Lung (tissue), 12 donors: ENCODE results near the gene CEP85L. TPM values are rescaled to one million over a fixed set of nuclear protein-coding genes. Genes with fewer than 3 reads are reported as not detected.

Source experiments
- ATAC-seq: fragments of 200-7000 bp; cut with Tn5 transposase; one replicate; pipeline ENCODE4 v1.9.1; 2020; ENCODE audit warnings: moderate number of reproducible peaks; ENCODE audit not compliant: insufficient read depth, low FRiP score
- DNase-seq, 3 donors: peaks; one replicate each; pipeline ENCODE4 v3.0.0-alpha.2; 2013 to 2017
- H3K27ac ChIP-seq, 2 donors: one replicate each; pipeline ENCODE4 v1.5.1; 2013; ENCODE audit warnings: mild to moderate bottlenecking in 2 of 2, moderate library complexity in 2 of 2, control low read depth in 1 of 2, inconsistent platforms in 1 of 2, low read depth in 1 of 2, low read length in 1 of 2
- H3K27me3 ChIP-seq, 3 donors: one replicate each; pipeline ENCODE4 v1.5.1; 2013; ENCODE audit warnings: low read length in 2 of 3; ENCODE audit not compliant: control insufficient read depth in 3 of 3, insufficient read depth in 3 of 3
- H3K36me3 ChIP-seq, 4 donors: one replicate each; pipeline ENCODE4 v1.5.1; 2013; ENCODE audit warnings: low read length in 4 of 4, mild to moderate bottlenecking in 1 of 4, moderate library complexity in 1 of 4; ENCODE audit not compliant: control insufficient read depth in 4 of 4, insufficient read depth in 4 of 4
- H3K4me1 ChIP-seq, 5 donors: one replicate each; pipeline ENCODE4 v1.5.1; 2013; ENCODE audit warnings: low read length in 5 of 5, mild to moderate bottlenecking in 2 of 5, moderate library complexity in 1 of 5; ENCODE audit not compliant: control insufficient read depth in 5 of 5, insufficient read depth in 5 of 5
- H3K4me3 ChIP-seq: one replicate; pipeline ENCODE4 v1.5.1; 2013; ENCODE audit warnings: mild to moderate bottlenecking, control low read depth, moderate library complexity
- H3K9ac ChIP-seq, 2 donors: one replicate each; pipeline ENCODE4 v1.5.1; 2013; ENCODE audit warnings: low read length in 2 of 2, control low read depth in 1 of 2; ENCODE audit not compliant: insufficient read depth in 1 of 2
- H3K9me3 ChIP-seq, 4 donors: one replicate each; pipeline ENCODE4 v1.5.1; 2013; ENCODE audit warnings: low read length in 3 of 4, mild to moderate bottlenecking in 1 of 4, moderate library complexity in 1 of 4; ENCODE audit not compliant: control insufficient read depth in 4 of 4, insufficient read depth in 3 of 4
- CTCF ChIP-seq: IDR thresholded peaks from 2 replicates; pipeline ENCODE4 v1.5.1; 2012; ENCODE audit warnings: mild to moderate bottlenecking; ENCODE audit errors: control extremely low read depth, extremely low read depth
- WGBS, 2 donors: extraction: QIAGEN DNeasy Blood & Tissue Kit; methylation state at CpG; one replicate each; pipeline ENCODE4 v1.1.7; 2013; 5-methylcytosine and 5-hydroxymethylcytosine counted together
- polyA plus RNA-seq, 2 donors: library from polyadenylated mRNA; stranded (reverse); fragments of 200-250 nt; gene quantifications; one replicate each; pipeline ENCODE4 v1.2.1, GENCODE V29; 2013
- total RNA-seq, 2 donors: library from RNA; depleted of rRNA in 1 of 2; stranded (reverse); fragments of >200 nt in 1 of 2; gene quantifications; one replicate each; pipeline ENCODE4 v1.2.1, GENCODE V29; 2014 to 2021
- donor health status: control.
- donor health status: control.
- donor health status: Bipolar disorder and iron deficiency.
- donor health status: healthy.
- donor health status: DM: yes; HTN: yes; CAD: no.

Gene CEP85L
- total and polyA plus RNA-seq, 4 donors: 1.3 to 40.8 (median 7.1) TPM

GRCh38 chr6:118696271-118696670 lies 44.9 kb upstream of the CEP85L start:
- no peaks in the 10 kb centered on the region for H3K9me3 ChIP-seq
- WGBS, 2 donors: 92 to 94% methylated on average over 1 of the region's 1 CpG
- TF ChIP-seq CTCF: no peak
- no peak overlapping the region for H3K9ac ChIP-seq
- DNase-seq (no peak), ATAC-seq (no peak)
- H3K36me3 ChIP-seq: no peaks in the 10 kb centered on the region
- no peaks in the 10 kb centered on the region for H3K27me3 ChIP-seq
- H3K4me3 ChIP-seq: no peak overlapping the region
- no peak overlapping the region for H3K27ac ChIP-seq
- H3K4me1 ChIP-seq: no peaks in the 10 kb centered on the region

GRCh38 chr6:118693562-118693961 lies 42.2 kb upstream of the CEP85L start:
- H3K27ac ChIP-seq: no peak overlapping the region
- H3K4me1 ChIP-seq: no peaks in the 10 kb centered on the region
- no peaks in the 10 kb centered on the region for H3K27me3 ChIP-seq
- no peak overlapping the region for H3K9ac ChIP-seq
- H3K36me3 ChIP-seq: no peaks in the 10 kb centered on the region
- 74 to 96% methylated on average over 1 of the region's 1 CpG for WGBS, 2 donors
- H3K4me3 ChIP-seq: no peak overlapping the region
- ATAC-seq (no peak), DNase-seq (no peak)
- no peaks in the 10 kb centered on the region for H3K9me3 ChIP-seq
- TF ChIP-seq CTCF: no peak

- Histone ChIP-seq H3K9ac (no peak overlapping the region), H3K4me1 (peaks cover 0 to 3% (median 0%) of the 10 kb centered on the region in 5 donors), H3K36me3 (no peaks in the 10 kb centered on the region), H3K4me3 (no peak overlapping the region), H3K9me3 (no peaks in the 10 kb centered on the region), H3K27me3 (no peaks in the 10 kb centered on the region), H3K27ac (no peak overlapping the region)
- TF ChIP-seq CTCF: no peak
- no peak for ATAC-seq
- DNase-seq: no peak
- 86 to 90% methylated on average over 7 of the region's 7 CpGs for WGBS, 2 donors
Observed at GRCh38 chr6:118685823-118686449, 34.5 kb upstream of the CEP85L start.
